NT2/D1 (cell line): ENCODE results near the gene PRADC1.

ENCODE experiments used
- SUZ12 ChIP-seq: IDR thresholded peaks from 2 replicates; pipeline ENCODE4 v1.6.1; 2011; ENCODE audit not compliant: insufficient read length, insufficient read depth; ENCODE audit errors: extremely low read depth
- ZNF274 ChIP-seq: IDR thresholded peaks from 2 replicates; pipeline ENCODE4 v1.6.1; 2011; ENCODE audit warnings: mild to moderate bottlenecking, low read depth, low read length

DNA sequence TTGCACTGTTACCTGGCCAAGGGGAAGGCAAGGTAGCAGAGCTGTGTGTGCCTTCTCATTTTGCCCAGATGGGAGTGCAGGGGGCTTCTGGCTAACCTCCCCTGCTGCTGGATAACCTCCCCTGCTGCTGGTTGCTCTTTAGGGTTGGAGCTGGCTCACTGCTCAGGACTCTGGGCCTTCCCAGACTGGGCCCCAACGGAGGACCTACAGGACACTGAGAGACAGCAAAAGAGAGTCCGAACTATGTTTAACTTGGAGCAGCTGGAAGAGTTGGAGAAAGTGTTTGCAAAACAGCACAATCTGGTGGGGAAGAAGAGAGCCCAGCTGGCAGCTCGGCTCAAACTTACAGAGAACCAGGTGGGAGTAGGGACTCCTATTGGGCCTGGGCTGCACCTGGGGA is 24.8 kb downstream of the PRADC1 start:
- no peak for TF ChIP-seq SUZ12
- TF ChIP-seq ZNF274: no peak
